Middle frontal gyrus (tissue), 1 donor: ENCODE results near the gene EGFR.

Experiments used
- DNase-seq: peaks from one replicate; pipeline ENCODE4 v3.0.0-alpha.2; 2015; ENCODE audit warnings: low spot score; ENCODE audit errors: extremely low spot score

EGFR gene

GRCh38 chr7:55018361-55019190 lies at the start of gene EGFR:
EGFR (plus strand) TSS chr7:55019017; CDS start chr7:55019278, 261 bp downstream.
- no peak for DNase-seq

DNA sequence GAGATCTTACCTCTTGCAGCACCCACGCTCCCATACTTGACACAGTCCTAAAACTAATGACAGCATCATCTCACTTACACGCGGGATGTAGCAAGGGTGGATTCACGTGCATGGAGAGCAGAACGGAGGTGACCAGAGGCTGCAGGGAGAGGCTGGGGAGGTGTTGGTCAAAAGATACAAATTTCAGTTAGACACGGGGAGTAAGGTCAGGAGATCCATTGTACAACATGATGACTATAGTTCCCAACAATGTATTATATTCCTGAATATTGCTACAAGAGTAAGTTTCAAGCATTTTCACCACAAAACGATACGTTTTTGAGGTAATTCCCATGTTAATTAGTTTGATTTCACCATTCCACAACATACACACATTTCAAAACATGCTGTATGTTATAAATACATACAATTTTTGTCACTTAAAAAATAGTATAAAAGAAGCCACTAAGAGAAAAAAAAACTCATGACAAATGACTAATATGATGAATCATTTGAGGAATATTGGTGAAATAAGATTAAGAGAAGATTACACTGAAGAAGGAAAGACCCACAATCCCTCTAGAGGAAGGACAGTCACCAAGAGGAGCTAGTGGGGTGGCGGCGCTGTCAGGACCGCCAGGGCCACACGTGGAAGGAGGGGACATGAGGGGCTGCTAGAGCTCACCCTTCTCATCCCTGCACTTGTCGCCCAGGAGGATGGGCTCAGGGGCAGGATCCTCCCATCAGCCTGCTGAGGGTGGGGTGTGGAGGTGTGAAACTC lies 49.4 kb upstream of the EGFR start:
- DNase-seq: no peak

- no peak for DNase-seq
These were observed 46.0 kb upstream of the EGFR start for GRCh38 chr7:54972733-54973294.

GRCh38 chr7:54978364-54979116 lies 40.3 kb upstream of the EGFR start:
- no peak for DNase-seq

- no peak for DNase-seq
These were observed 38.3 kb upstream of the EGFR start for GRCh38 chr7:54980521-54980920.

DNA sequence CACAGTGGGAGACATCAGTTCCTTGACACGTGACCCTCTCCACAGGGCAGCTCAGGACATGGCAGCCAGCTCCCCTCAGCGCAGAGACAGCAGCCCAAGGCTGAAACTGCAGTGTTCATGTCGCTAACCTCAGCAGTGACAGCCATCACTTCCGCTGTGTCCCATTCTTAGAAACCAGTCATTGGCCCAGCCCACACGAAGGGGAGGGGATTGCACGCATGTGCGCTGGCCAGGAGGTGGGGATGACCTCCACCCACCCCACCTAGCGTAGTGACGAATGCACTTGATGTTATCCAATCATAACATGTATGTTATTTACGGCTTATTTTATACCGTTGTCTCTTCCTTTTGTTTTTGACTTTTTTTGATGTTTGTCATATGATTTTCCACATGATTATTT lies 36.9 kb upstream of the EGFR start:
- DNase-seq: no peak

DNA sequence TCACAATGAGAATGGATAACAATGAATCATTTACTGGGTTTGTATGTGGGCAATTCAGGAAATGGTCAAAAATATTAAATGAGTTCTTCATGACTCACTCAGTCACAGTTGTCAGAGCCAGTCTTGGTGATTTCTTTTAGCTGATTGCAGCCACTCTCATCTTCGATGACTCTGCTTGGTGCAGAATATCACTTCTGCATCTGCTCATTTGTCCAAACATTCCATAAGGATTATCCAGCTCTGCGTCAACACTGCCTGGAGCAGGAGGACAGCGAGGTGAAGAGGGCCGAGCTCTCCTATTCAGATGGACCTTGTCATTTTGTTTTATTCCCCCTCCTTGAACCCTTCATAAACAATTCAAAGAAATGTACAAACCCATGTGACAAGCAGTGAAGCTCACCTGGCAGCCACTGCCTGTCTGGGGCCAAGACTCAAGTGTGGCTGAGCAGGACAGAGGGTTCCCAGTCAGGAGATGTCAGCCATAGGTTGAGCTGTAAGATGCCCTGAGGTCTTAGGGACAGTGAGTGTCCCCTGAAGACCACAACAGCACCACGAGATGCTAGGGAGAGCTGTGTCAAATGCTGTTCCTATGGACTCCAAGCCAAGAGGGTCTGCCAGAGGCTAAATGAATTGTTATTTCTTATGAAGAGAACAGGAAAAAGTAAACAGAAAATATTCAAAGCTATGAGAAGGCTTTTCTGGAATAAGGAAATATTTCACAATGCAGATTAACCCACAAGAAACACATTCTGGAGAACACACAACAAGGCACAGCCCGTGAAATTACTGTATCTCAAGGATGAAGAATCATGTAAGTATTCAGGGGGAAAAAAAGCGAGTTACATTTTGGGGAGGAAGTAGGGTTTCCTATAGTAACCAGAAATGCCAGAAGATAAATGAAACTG lies 33.1 kb upstream of the EGFR start:
- no peak for DNase-seq

DNA sequence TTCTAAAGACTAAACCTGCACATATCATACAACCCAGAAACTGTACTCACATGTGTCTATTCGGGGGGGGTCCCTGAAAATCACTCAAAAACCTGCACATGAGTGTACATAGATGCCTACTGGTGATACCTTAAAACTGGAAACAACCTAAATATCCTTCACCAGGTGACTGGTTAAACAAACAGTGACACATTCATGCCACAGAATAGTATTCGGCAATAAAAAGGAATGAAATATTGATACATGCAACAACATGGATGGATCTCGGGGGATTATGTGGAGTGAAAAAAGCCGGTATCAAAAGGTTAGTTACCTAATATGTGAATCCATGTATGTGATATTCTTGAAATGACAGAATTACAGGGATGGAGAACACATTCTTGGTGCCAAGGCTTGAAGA lies 32.1 kb upstream of the EGFR start:
- no peak for DNase-seq

DNA sequence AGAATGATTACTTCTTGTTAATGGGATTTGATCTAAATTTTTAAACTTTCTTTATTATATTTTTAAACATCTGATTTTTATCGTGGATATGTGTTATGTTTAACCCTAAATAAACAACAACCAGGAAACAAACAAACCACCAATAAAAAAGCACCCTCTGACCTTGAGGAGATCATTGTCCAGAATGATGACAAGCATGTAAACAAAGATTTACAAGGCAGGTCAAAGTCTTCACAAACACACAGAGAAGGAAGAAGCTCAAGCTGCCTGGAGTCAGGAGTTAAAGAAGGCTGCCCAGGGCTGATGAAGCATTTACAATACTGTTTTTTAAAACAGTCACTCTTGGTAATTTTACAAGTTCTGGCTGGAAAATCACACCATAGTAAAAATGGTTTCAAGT lies 31.0 kb upstream of the EGFR start:
- no peak for DNase-seq

- DNase-seq: no peak
These were observed 30.3 kb upstream of the EGFR start for GRCh38 chr7:54988516-54988915.

- no peak for DNase-seq
These were observed 29.2 kb upstream of the EGFR start for GRCh38 chr7:54989453-54990225.

- no peak for DNase-seq
These were observed 27.5 kb upstream of the EGFR start for GRCh38 chr7:54991341-54991740.

DNA sequence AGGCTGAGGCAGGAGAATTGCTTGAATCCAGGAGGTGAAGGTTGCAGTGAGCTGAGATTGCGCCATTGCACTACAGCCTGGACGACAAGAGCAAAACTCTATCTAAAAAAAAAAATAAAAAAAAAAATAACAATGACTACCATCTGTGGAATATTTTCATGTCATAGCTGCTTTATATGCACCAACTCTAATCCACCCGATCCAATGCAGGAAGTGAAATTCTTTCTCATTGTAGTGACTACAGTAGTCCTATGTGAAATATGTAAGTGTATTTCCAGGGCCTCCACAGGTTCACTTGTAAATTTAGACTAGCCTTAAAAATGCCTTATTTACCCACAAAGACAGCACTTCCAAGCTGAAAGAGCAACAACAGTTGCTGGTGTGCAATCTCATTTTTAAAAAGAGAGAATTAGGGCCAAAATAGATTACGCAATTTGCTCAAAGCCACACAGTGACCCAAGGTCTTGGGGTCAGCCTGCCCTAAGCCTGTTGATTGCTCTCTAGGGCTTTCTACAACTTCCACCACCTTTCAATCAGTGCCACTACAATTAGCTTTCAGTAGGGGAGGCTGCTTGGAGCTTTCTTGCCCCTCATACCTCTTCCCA lies 25.8 kb upstream of the EGFR start:
- no peak for DNase-seq

GRCh38 chr7:54995166-54995565 lies 23.7 kb upstream of the EGFR start:
- DNase-seq: no peak

GRCh38 chr7:54995610-54996363 lies 23.0 kb upstream of the EGFR start:
- no peak for DNase-seq

DNA sequence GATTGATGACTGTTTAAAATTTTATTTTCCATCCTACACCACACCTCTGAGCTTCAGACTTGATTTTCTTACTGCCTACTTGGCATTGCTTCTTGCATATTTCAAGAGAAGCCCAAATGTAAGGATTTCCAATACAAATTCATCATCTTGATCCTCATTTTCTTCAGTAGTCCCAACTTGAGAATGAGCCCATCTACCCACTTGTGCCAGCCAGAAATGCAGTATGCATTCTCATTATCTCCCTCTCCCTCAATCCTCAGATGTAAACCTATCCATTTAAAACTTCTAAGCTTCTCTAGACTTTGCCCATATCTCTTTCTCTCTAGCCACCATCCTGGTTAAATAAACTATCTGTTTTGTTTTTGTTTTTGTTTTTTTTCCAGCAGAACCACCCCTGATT lies 22.4 kb upstream of the EGFR start:
- DNase-seq: no peak

GRCh38 chr7:55004579-55004978 lies 14.2 kb upstream of the EGFR start:
- DNase-seq: no peak

DNA sequence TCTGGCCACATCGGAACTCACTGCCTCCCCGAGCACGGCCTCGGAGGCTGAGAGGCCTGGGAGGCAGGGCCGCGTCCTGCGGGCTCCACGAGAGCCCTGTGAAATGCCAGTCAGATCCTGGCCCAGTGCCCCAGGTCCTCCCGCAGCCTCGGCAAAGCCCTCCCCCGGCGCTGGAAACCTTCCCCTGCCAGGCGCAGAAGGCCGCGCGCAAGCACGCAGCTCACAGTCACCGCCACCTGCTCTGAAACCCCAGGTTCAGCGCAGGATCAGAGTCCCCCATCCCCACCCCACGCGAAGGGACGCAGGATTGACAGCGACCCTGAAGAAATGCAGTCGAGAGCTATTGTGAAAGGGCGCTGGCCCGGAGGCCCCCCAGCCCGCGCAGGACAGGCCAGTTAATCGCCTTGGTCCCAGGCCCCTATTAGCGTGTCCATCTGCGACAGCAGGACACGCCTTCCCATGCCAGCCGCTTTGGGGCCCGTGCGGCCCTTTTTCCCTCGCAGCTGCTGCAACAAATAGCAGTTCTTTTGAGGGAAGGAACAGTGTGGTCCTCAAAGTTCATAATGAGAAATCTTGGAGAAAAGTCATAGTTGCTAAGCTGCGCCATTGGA lies 13.5 kb upstream of the EGFR start:
- DNase-seq: no peak
